Activated T-cell treated with anti-CD3 and anti-CD28 coated beads, Interleukin-2, amount 50 U/mL, for 24 hours (primary cell): Measurements from ENCODE around the gene PFKL.
A peak's percentile ranks its signal among the peaks of the same experiment; 100 is the strongest.

Source experiments
- DNase-seq: peaks from one replicate; pipeline ENCODE4 v3.0.0-alpha.2; 2020
- H3K27ac Mint-ChIP-seq: 2 replicates; pipeline ENCODE4 v1.8.0; 2020; ENCODE audit warnings: mild to moderate bottlenecking, mixed read lengths
- H3K27me3 Mint-ChIP-seq: 2 replicates; pipeline ENCODE4 v1.8.0; 2020; ENCODE audit warnings: mixed read lengths
- H3K36me3 Mint-ChIP-seq: 2 replicates; pipeline ENCODE4 v1.8.0; 2020; ENCODE audit warnings: low read depth, mixed read lengths
- H3K4me1 Mint-ChIP-seq: 2 replicates; pipeline ENCODE4 v1.8.0; 2020; ENCODE audit warnings: low read depth, mixed read lengths
- H3K4me3 Mint-ChIP-seq: 2 replicates; pipeline ENCODE4 v1.8.0; 2020; ENCODE audit warnings: mild to moderate bottlenecking, moderate library complexity, mixed read lengths
- H3K9me3 Mint-ChIP-seq: 2 replicates; pipeline ENCODE4 v1.8.0; 2020; ENCODE audit warnings: mixed read lengths

Gene PFKL

GRCh38 chr21:44322621-44323325 is 22.9 kb downstream of the PFKL start:
- H3K4me3 Mint-ChIP-seq = no peak overlapping the region
- H3K27me3 Mint-ChIP-seq = no peaks in the 10 kb centered on the region
- DNase-seq = no peak
- H3K9me3 Mint-ChIP-seq = no peaks in the 10 kb centered on the region
- H3K27ac Mint-ChIP-seq = peak overlapping the region; percentile 63
- H3K4me1 Mint-ChIP-seq = no peaks in the 10 kb centered on the region
- H3K36me3 Mint-ChIP-seq = peaks cover 67% of the 10 kb centered on the region

- Mint-ChIP-seq H3K4me3 (no peak overlapping the region), H3K4me1 (no peaks in the 10 kb centered on the region), H3K9me3 (no peaks in the 10 kb centered on the region), H3K27me3 (no peaks in the 10 kb centered on the region), H3K36me3 (peaks cover 64% of the 10 kb centered on the region), H3K27ac (peak overlapping the region; percentile 14)
- DNase-seq = no peak
Measured at GRCh38 chr21:44323591-44323990, 23.7 kb downstream of the PFKL start.

- Mint-ChIP-seq H3K27me3 (no peaks in the 10 kb centered on the region), H3K4me3 (no peak overlapping the region), H3K27ac (no peak overlapping the region), H3K9me3 (no peaks in the 10 kb centered on the region), H3K36me3 (peaks cover 62% of the 10 kb centered on the region), H3K4me1 (no peaks in the 10 kb centered on the region)
- no peak for DNase-seq
Measured at GRCh38 chr21:44324106-44324853, 24.4 kb downstream of the PFKL start.

- Mint-ChIP-seq H3K27ac (no peak overlapping the region), H3K27me3 (no peaks in the 10 kb centered on the region), H3K4me3 (no peak overlapping the region), H3K9me3 (no peaks in the 10 kb centered on the region), H3K4me1 (no peaks in the 10 kb centered on the region), H3K36me3 (peaks cover 62% of the 10 kb centered on the region)
- DNase-seq = no peak
Measured at GRCh38 chr21:44324854-44325107, 24.9 kb downstream of the PFKL start.

GRCh38 chr21:44325386-44326271 is 25.8 kb downstream of the PFKL start:
- H3K36me3 Mint-ChIP-seq = peaks cover 54% of the 10 kb centered on the region
- H3K4me3 Mint-ChIP-seq = no peak overlapping the region
- DNase-seq = no peak
- H3K4me1 Mint-ChIP-seq = no peaks in the 10 kb centered on the region
- no peaks in the 10 kb centered on the region for H3K9me3 Mint-ChIP-seq
- H3K27ac Mint-ChIP-seq = peak overlapping the region; percentile 11
- no peaks in the 10 kb centered on the region for H3K27me3 Mint-ChIP-seq

- H3K27me3 Mint-ChIP-seq = no peaks in the 10 kb centered on the region
- H3K9me3 Mint-ChIP-seq = no peaks in the 10 kb centered on the region
- no peak overlapping the region for H3K27ac Mint-ChIP-seq
- no peaks in the 10 kb centered on the region for H3K4me1 Mint-ChIP-seq
- H3K4me3 Mint-ChIP-seq = no peak overlapping the region
- H3K36me3 Mint-ChIP-seq = peaks cover 50% of the 10 kb centered on the region
- DNase-seq = no peak
Measured at GRCh38 chr21:44326272-44326647, 26.4 kb downstream of the PFKL start.

- Mint-ChIP-seq H3K9me3 (no peaks in the 10 kb centered on the region), H3K36me3 (peaks cover 50% of the 10 kb centered on the region), H3K4me3 (no peak overlapping the region), H3K27me3 (no peaks in the 10 kb centered on the region), H3K27ac (no peak overlapping the region), H3K4me1 (no peaks in the 10 kb centered on the region)
- no peak for DNase-seq
Measured at GRCh38 chr21:44326716-44327602, 27.1 kb downstream of the PFKL start.

- peaks cover 52% of the 10 kb centered on the region for H3K36me3 Mint-ChIP-seq
- H3K27ac Mint-ChIP-seq = no peak overlapping the region
- H3K9me3 Mint-ChIP-seq = no peaks in the 10 kb centered on the region
- no peak overlapping the region for H3K4me3 Mint-ChIP-seq
- H3K4me1 Mint-ChIP-seq = no peaks in the 10 kb centered on the region
- DNase-seq = no peak
- H3K27me3 Mint-ChIP-seq = no peaks in the 10 kb centered on the region
Measured at GRCh38 chr21:44327603-44327974, 27.7 kb downstream of the PFKL start.

- Mint-ChIP-seq H3K27ac (peak overlapping the region; percentile 44), H3K4me1 (no peaks in the 10 kb centered on the region)
Measured at GRCh38 chr21:44328242-44328895, 28.5 kb downstream of the PFKL start.

GRCh38 chr21:44329086-44329889 is 29.4 kb downstream of the PFKL start:
- Mint-ChIP-seq H3K9me3 (no peaks in the 10 kb centered on the region), H3K4me3 (no peak overlapping the region), H3K4me1 (no peaks in the 10 kb centered on the region), H3K27ac (peak overlapping the region; percentile 77), H3K36me3 (peaks cover 40% of the 10 kb centered on the region), H3K27me3 (no peaks in the 10 kb centered on the region)
- no peak for DNase-seq

More at GRCh38 chr21:44328242-44328895, 28.5 kb downstream of the PFKL start:
- H3K27me3 Mint-ChIP-seq = no peaks in the 10 kb centered on the region
- peaks cover 47% of the 10 kb centered on the region for H3K36me3 Mint-ChIP-seq
- no peak overlapping the region for H3K4me3 Mint-ChIP-seq
- no peaks in the 10 kb centered on the region for H3K9me3 Mint-ChIP-seq
- DNase-seq = no peak

- DNase-seq = no peak
- H3K4me1 Mint-ChIP-seq = no peaks in the 10 kb centered on the region
- peak overlapping the region; percentile 77 for H3K27ac Mint-ChIP-seq
- peaks cover 39% of the 10 kb centered on the region for H3K36me3 Mint-ChIP-seq
- H3K4me3 Mint-ChIP-seq = no peak overlapping the region
- H3K27me3 Mint-ChIP-seq = no peaks in the 10 kb centered on the region
- H3K9me3 Mint-ChIP-seq = no peaks in the 10 kb centered on the region
Measured at GRCh38 chr21:44329971-44330681, 30.3 kb downstream of the PFKL start.

- no peaks in the 10 kb centered on the region for H3K4me1 Mint-ChIP-seq
- DNase-seq = no peak
- peak overlapping the region; percentile 55 for H3K27ac Mint-ChIP-seq
- no peaks in the 10 kb centered on the region for H3K27me3 Mint-ChIP-seq
- H3K36me3 Mint-ChIP-seq = peaks cover 41% of the 10 kb centered on the region
- no peak overlapping the region for H3K4me3 Mint-ChIP-seq
- no peaks in the 10 kb centered on the region for H3K9me3 Mint-ChIP-seq
Measured at GRCh38 chr21:44330698-44331097, 30.8 kb downstream of the PFKL start.

GRCh38 chr21:44331209-44331608 is 31.4 kb downstream of the PFKL start:
- Mint-ChIP-seq H3K9me3 (no peaks in the 10 kb centered on the region), H3K27ac (peak overlapping the region; percentile 50), H3K4me3 (no peak overlapping the region), H3K27me3 (no peaks in the 10 kb centered on the region), H3K36me3 (peaks cover 38% of the 10 kb centered on the region), H3K4me1 (no peaks in the 10 kb centered on the region)
- no peak for DNase-seq
